GM19438 (cell line): ENCODE measurements around the gene PUSL1.

Source experiments
- ATAC-seq: cut with Tn5 transposase; IDR thresholded peaks from one replicate; pipeline ENCODE4 v1.9.1; 2021; ENCODE audit warnings: low read depth; ENCODE audit not compliant: unreplicated experiment

The PUSL1 gene

DNA sequence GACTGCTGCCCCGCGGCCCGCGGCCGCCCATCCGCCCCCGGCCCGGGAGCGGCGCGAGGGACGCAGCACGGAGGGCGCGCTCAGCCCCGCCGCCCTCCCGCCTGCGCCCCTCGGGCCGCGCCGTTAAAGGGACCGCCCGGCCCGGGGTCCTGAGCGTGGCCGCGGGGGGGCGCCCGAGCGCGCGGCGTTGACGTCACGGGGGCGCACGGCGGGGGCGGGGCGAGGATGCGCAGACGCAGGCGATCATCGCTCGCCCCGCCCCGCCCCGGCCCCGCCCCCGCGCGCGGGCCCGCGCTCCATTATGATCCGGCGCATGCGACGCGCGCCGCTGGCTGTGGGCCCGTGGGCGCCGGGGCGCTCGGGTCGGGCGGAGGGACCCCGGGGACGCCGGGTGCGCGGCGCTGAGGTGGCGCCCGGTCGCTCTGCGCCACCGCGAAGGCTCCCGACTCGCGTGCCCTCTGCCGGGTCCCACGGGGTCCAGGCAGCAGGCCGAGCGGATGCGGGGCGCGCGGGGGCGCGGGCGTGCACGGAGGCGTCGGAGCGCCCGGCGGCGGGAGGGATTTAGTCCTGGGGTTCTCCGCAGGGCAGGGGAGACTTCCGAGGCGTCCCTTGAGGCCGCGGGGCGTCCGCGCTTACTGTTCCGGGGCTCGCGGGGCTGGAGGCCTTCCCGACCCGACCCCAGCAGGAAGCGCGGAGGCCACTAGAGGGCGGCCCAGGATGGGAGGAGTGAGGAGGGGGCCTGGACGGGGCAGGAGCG, 41.0 kb downstream of the PUSL1 start, which contains the start of gene DVL1:
Gene DVL1, minus strand, starts transcription at position 163 of the 757 bp plus-strand sequence. CDS start 353 bp downstream, outside the sequence.
- ATAC-seq, result no peak

DNA sequence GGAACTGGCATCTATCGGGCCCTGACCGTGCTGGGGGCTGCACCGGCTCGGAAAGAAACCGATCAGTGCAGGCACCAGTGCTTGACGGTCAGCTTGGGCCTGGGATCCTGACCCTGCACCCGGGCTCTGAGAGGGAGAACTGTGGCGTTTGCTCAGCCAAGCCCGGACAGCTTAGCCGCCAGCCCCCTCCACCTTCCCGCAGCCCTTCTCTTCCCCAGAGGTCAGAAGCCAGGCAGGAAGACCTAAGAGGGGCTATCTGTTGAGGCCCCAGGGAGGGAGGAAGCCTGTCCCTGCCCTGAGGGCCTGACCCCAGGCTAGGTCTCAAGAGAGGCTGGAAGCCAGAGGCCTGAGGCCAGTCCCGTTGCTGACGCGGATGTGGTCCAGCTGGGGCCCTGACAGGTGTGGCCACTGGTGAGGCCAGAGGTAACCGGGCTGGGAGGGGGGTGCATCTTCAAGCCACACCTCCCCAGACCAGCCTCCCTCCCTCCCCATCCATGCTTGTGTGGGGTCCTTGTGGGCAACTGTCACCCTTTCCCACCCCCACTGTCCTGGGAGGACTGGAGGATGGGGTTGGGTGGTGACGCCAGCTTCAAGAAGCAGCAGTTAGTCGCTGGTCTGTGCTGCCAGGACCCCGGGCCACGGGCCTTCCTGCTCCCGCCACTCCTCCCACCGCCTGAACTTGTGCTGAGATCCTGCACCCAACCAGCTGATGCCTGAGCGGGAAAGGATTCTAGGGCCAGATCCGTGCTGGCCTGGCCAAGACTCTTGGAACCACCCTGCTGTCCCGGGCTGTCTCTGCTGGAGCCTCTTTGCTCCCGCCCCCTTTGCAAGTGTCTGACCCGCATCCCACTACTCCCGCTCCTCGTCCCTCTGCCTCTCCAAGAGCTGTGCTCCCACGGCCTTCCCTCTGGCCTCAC, 43.4 kb downstream of the PUSL1 start:
- no peak for ATAC-seq

- ATAC-seq, result no peak
Measured at GRCh38 chr1:1352786-1353388, 44.5 kb downstream of the PUSL1 start.

DNA sequence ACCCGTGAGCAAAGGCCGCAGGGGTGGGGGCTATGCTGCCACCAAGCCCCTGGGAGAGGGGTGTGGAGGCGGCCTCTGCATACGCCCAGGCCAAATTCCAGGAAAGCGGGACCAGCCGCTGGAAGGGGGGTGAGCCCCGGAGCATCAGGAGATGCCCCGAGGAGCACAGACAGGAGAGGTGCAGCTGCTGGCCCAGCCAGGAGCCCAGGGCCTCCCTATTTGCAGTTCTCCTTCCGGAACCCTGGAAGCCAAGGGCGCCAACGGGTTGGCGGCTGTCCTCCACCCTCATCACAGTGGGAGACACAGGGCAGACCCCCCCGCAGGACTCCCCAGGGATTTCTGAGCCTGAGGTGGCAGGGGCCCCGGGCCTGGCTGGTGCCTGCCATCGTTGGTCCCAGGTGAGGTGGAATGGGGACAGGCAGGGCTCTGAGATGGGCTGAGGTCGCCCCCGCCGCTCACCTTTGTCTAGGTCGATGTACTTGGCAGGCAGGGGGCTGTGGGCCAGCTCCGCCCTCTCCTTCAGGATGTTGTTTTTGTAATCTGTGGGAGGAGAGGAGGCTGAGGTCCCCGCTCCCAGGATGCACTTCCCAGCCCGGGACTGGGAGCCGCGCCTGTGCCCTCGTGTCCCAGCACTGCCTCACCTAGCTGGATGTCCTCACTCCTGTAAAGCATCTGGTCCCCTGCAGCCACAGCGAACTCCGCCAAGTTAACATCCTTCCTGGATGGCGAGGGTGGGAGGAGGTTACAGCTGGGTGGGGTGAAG, 45.2 kb downstream of the PUSL1 start:
- ATAC-seq, result no peak

- ATAC-seq, result no peak
Measured at GRCh38 chr1:1354271-1355247, 46.2 kb downstream of the PUSL1 start.

DNA sequence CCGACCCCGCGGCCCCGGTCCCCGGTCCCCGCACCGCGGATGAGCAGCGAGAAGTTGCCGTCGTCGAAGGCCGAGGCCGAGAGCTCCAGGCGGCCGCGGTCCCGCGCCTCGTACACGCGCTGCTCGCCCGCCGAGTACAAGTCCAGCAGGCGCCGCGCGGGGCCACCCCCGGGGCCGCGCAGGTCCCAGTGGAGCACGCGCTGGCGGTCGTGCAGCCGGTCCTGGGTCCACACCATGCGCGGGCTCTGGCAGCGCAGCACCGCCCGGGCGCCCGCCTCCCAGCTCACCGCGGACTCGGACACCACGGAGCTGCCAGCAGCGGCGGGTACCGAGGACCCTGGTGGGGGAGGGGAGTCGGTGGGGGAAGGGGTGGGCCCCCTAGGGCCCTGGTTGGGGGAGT, 47.0 kb downstream of the PUSL1 start:
- ATAC-seq, result no peak

DNA sequence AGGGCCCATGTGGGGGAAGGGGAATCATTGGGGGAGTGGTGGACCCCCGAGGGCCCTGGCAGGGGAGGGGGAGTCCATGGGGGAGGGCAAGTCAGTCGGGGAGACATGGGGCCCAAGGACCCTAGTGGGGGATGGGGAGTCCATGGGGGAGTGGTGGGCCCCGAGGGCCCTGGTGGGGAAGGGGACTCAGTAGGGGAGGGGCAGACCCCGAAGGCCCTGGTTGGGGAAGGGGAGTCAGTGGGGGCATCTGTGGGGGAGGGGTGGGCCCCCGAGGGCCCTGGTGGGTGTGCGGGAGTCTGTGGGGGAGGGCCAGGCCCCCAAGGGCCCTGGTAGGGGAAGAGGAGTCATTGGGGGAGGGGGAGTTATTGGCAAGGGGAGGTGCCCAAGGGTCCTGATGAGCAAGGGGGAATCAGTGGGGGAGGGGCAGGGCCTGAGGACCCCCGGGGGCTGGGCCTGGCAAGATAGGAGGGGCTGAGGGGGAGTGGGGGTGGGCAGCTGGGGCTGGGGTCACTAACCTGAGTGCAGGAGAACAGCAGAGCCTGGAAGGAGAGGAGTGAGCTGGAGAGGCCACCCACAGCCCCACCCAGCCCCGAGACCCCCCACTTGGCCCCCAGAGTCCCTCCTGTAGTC, 47.9 kb downstream of the PUSL1 start:
- ATAC-seq, result no peak

DNA sequence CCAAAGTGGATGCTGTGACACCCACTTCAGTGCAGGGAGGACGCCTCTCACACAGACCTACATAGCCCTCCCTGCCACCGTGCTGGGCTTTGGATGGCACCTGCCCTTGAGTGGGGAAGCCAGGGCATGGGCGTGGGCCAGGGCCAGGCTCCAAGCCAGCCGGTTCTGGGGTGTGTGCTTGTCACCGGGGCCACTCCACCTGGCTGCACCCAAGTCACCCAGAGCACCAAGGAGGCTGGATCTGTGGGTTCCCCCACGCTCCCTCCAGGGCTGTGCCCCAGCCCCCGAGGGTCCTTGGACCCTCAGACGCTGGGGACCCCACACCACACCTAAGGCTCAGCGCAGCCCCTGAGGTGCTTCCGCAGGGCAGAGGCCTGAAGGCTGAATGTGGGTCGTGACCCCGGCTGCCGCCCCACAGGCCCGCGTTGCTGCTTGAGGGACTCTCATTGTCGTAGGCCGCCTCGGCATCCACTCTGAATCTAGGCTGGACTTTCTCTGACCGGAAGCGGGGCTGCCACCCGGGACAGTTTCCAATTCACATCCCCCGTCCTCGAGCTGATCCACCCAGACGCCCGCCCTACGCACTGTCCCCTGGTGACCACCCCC, 48.5 kb downstream of the PUSL1 start:
- no peak for ATAC-seq

DNA sequence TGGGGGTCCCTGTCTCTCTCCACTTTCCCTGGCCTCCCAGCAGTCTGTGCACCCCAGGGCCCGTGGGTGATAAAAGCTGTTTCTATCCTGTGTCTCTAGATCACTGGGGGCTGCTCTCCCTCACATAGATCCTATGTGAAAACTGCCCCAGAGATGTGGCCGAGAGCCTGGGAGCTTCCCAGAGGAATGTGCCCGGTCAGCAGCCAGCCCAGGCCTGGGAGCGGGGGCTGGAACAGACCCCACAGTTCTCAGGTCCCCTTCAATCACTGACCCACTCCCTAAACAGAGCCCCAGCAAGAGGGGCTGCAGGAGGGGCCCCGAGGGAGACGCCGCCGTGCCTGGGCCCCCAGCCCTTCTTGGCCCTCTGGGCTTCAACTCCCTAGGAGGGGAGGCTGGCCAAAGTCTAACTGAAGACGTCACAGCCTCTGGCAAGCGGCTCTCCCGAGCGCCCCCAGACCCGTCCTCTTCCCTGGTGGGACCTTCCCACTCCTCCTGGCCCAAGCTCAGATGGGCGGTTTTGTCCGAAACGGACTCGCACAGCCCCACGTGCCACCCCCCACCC, 49.6 kb downstream of the PUSL1 start:
- ATAC-seq, result no peak

DNA sequence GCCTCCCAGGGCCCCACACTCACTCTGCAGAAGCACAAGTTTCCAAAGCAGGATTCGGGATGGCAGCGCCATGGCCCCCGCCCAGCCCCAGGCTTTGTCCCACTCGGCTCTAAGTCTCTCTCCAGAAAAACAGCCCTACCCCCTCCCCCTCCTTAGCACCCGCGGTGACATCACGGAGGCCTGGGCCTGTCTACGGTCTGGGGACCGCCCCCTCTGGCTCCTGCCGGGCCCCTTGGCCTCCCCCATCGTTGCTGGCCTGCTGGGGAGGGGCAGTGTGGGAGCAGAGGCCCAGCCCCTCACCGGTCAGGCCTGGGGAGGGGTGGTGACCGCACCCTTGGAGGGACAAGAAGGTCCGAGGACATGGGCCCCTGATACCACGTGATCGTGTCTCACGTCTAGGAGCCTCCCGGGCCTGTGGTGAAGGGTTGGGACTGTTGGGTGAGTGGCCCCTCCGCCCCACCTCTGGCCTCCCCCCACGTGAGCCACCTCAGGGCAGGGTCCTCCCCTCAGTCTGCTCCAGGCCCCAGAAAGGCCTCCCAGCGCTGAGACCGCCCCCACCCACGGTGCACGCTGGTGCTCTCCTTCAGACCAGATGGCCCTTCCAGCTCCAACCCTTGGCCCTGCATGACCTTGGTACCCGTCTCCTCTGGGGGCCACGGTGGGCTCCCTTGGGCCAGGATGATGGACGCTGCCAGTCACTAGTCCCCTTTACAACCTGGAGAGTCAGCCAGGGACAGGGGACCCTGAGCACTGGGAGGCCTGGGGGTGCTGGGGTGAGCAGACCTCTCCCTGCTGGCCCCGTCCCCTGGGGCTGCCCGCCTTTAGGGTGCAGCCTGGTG, 50.3 kb downstream of the PUSL1 start, which contains the start of gene MXRA8:
Gene MXRA8, minus strand, starts transcription at position 123 of the 839 bp plus-strand sequence. Its CDS starts 51 bp downstream, at position 72.
- no peak for ATAC-seq

DNA sequence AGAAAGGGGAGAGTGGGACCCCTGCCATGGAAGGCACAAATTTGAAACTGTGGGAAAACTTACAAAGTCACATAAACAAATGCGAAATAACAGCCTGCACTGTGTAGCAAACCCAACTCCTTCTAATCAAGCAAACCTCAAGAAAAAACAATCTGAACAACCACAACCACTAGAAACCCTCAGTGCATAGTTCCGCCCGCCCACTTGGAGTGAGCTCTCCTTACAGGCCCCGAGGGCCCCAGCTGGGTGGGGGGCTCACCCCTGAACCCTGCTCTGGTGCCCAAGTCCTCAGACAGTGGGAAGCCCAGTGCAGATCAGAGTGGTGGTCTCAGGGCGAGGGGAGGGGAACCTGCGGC, 50.9 kb downstream of the PUSL1 start:
- ATAC-seq, result no peak

DNA sequence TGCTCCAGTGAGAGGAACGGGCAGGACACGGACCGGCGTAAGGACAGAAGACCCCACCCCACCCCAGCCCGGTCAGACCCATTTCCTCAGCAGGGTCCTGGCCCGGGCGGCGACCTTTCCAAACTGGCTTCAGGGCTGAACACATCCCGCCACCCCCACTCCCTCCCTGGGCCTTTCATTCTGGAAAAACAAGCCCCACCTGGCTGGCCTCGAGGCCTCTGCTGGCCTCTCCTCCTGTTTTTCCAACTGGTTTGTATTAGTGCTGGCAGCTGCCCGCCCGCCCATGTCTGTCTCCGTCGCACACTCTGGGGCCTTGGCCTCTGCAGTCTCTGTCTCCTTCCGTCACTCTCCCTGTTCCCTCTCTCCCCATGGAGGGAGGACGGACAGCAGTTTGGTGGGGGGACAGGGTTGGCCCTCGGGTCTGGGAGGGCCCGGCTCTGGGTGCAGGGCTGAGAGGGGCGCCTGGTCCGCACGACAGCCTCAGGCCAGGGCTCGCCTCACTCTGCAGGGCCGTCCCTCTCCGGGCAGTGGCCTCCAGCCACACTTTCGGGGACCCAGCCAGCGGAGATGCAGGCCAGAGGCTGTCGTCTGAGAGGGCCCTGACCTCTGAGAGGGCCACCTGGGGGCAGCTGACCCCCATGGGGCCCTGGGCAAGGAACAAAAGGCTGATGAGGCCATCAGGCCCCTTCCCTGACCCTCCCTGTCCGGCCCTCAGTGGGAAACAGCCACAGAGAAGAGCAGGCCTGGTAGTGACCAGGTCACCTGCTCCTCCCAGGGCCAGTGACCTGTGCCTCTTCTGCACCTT, 51.5 kb downstream of the PUSL1 start:
- ATAC-seq, result no peak

DNA sequence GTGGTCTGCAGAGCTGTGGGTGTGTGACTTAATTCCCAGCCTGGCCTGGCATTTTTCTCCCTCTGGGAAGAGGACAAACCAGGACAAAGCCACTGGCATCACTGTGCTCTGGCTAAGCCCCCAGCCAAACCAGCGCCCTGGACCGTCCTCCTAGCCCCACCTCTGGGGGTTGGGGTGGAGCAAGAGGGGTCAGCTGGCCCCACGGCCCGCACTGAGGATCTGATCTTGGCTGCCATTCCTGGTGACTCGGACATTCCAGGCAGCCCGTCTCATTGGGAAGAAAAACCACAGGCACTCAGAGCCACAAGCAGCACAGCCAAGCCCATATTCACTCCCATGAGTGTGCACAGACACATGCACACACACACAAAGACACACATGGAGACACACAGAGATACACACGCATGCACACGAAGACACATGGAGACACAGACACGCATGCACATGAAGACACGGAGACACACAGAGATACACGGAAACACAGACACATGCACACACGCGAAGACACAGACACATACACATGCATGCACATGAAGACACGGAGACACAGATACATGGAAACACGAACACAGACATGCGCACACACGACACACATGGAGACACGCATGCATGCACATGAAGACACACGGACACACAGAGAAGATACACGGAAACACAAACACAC, 52.2 kb downstream of the PUSL1 start:
- no peak for ATAC-seq
